HG03135 (cell line): Measurements from ENCODE around the gene UEVLD.

Experiments
- ATAC-seq: cut with Tn5 transposase; IDR thresholded peaks from one replicate; pipeline ENCODE4 v1.9.1; 2021; ENCODE audit warnings: mild to moderate bottlenecking, moderate library complexity; ENCODE audit not compliant: unreplicated experiment

UEVLD gene

GRCh38 chr11:18502352-18502751, 86.2 kb downstream of the UEVLD start:
- ATAC-seq = no peak

GRCh38 chr11:18501629-18502028, 86.9 kb downstream of the UEVLD start:
- no peak for ATAC-seq

GRCh38 chr11:18498039-18498438, 90.5 kb downstream of the UEVLD start:
- no peak for ATAC-seq

DNA sequence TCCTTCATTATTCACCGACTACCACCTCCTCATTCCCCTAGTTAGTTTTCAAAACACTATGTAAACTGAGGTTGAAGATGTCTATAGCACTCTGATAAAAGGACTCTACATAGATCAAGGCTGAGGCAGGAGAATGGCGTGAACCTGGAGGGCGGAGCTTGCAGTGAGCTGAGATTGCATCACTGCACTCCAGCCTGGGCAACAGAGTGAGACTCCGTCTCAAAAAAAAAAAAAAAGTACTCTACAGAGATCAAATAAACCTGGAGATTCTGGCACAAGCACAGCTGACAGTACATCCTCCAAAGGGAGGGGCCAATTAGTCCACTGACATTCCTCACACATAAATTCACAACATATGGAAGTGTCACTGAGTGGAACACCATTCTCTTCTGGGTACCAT, 92.8 kb downstream of the UEVLD start:
- no peak for ATAC-seq

DNA sequence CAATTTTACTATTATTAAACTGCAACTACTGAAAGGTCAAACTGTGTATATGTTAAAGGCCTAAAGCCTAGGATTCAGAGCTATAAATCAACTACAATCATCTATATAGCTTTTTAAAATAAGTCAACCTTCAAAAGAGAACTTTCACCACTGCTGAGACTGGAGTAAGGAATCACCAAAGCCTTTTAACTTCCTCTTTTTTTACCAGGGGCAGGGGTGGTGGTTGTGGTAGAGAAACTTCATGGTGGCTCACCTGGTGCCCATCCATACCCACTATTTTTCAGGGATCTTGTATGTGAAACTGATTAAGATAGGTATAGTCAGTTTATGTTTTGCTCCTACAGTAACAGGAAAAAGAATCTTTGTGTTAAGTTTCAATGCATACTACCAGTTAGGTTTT, 93.3 kb downstream of the UEVLD start:
- no peak for ATAC-seq

DNA sequence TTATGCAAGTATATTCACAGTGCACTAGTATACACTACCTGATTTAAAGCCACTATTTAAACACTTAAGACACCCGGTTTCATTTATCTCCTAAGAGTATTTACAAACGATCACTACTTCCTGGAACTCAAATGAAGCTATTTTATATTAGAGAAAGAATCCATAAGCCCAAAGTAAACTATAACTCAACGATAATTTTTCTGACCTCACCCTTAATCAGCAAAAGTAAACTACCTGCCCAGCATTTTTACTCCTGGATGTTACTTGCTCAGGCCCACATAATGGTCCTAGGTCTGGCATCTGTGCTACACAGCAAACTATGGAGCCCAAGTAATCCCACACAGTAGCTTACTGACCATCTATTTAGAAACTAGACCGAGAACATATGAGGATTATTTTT, 95.2 kb downstream of the UEVLD start:
- no peak for ATAC-seq

DNA sequence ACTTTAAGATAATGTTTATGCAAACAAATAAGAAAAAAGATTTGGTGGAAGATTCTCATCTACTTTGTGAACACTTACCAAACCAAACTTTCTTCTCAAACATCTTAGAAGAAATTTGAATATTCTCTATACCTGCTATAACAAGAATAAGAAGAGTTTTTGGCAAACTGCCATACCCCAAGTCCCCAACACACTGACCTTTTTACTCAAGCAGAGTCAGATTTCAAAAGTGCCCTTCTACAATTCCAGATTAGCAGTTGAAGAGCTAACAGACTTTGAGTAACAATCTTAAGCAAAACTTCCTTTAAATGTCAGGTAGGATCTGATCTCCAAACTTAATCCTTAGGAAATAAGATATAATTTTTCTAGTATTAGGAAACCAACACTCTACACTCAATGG, 95.6 kb downstream of the UEVLD start:
- no peak for ATAC-seq

GRCh38 chr11:18491924-18492323, 96.6 kb downstream of the UEVLD start:
- no peak for ATAC-seq

GRCh38 chr11:18490736-18491485, 97.6 kb downstream of the UEVLD start:
- no peak for ATAC-seq

GRCh38 chr11:18490319-18490718, 98.2 kb downstream of the UEVLD start:
- ATAC-seq = no peak

DNA sequence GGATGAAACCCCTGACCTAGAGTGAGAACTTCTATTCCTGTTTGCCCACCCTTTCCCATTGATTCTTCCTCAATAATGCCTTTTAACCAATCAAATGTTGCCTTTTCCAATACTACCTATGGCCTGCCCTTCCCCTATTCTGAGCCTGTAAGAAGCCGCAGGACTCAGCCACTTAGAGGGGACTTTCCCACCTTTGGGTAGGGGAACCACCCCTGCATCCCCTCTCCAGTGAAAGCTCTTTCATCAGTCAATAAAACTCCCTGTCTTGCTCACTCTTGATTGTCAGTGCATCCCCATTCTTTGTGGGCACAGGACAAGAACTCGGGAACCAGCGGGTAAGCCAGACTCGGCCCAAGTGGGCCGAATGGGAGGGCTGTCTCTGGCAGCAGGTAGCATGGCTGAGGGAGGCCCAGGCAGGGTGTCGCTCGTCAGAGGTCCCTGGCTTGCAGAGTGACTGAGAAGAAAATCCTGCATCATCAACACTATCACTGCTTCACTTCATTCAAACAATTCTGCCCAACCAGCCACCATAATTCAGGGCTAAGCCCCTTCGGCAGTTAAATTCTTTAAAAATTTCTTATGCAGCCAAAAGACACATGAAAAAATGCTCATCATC, 102.5 kb downstream of the UEVLD start:
- no peak for ATAC-seq
